MV-4-11 (cell line): ENCODE data around the gene TMED4.
"Not testable (repeated sequence)": the region's sequence is repeated elsewhere in the genome, so short reads cannot be mapped to it uniquely, and the experiment has no call there.

Experiments
- DNase-seq: peaks from one replicate; lab custom pipeline; 2025; lab: John Stamatoyannopoulos, UW

TMED4 gene

GRCh38 chr7:44568771-44569560 is 13.1 kb downstream of the TMED4 start:
- no peak for DNase-seq

GRCh38 chr7:44567884-44568283 is 14.1 kb downstream of the TMED4 start:
- DNase-seq: no peak

GRCh38 chr7:44566680-44567079 is 15.4 kb downstream of the TMED4 start:
- no peak for DNase-seq

- DNase-seq: no peak
Observed at GRCh38 chr7:44565795-44566559, 16.1 kb downstream of the TMED4 start.

- DNase-seq: peak; percentile 13
Observed at GRCh38 chr7:44565097-44565794, 16.8 kb downstream of the TMED4 start.

- no peak for DNase-seq
Observed at GRCh38 chr7:44564606-44565005, 17.4 kb downstream of the TMED4 start.

GRCh38 chr7:44563171-44563679 is 18.8 kb downstream of the TMED4 start:
- no peak for DNase-seq

- not testable (repeated sequence) for DNase-seq
Observed at GRCh38 chr7:44562622-44562962, 19.4 kb downstream of the TMED4 start.

- no peak for DNase-seq
Observed at GRCh38 chr7:44561962-44562621, 19.9 kb downstream of the TMED4 start.

- DNase-seq: no peak
Observed at GRCh38 chr7:44561481-44561880, 20.6 kb downstream of the TMED4 start.

GRCh38 chr7:44559485-44559884 is 22.5 kb downstream of the TMED4 start:
- DNase-seq: no peak

- DNase-seq: no peak
Observed at GRCh38 chr7:44557485-44557884, 24.5 kb downstream of the TMED4 start.

GRCh38 chr7:44555350-44555749 is 26.7 kb downstream of the TMED4 start:
- DNase-seq: no peak

GRCh38 chr7:44552473-44553005 is 29.5 kb downstream of the TMED4 start:
- not testable (repeated sequence) for DNase-seq

- no peak for DNase-seq
Observed at GRCh38 chr7:44549457-44549856, 32.6 kb downstream of the TMED4 start.

GRCh38 chr7:44548893-44549292 is 33.1 kb downstream of the TMED4 start:
- no peak for DNase-seq

- DNase-seq: no peak
Observed at GRCh38 chr7:44547536-44548231, 34.3 kb downstream of the TMED4 start.

- no peak for DNase-seq
Observed at GRCh38 chr7:44541876-44542610, 40.0 kb downstream of the TMED4 start.

GRCh38 chr7:44541028-44541869 is 40.8 kb downstream of the TMED4 start, which contains the start of gene NPC1L1:
Gene NPC1L1 (minus strand): TSS chr7:44541330. CDS start chr7:44541259, 71 bp downstream.
- no peak for DNase-seq
